ENCODE results near the gene AAK1. TPM values are rescaled to one million over a fixed set of nuclear protein-coding genes. Genes with fewer than 3 reads are reported as not detected.

AAK1 gene
- polyA plus RNA-seq: 26.7 and 26.8 TPM in 2 replicates
- 60.4 and 84.6 TPM in 2 replicates for polyA minus RNA-seq

GRCh38 chr2:69643602-69644505 is at the start of gene AAK1:
AAK1 (minus strand) TSS chr2:69643739; CDS start chr2:69643040, 699 bp downstream.
- peak within 1 kb of the TSS; percentile 95 for H3K9ac ChIP-seq (ENCODE audit: low read length)
- H3F3A ChIP-seq (ENCODE audit: insufficient read depth, low read length, poor library complexity, severe bottlenecking): no peaks in the 10 kb centered on the region
- no peaks in the 10 kb centered on the region for H3K27me3 ChIP-seq (ENCODE audit: insufficient read depth, low read depth, low read length)
- peak within 1 kb of the TSS; percentile 88 for H3K4me3 ChIP-seq (ENCODE audit: low read length)
- H3K27ac ChIP-seq (ENCODE audit: low read length): peak within 1 kb of the TSS; percentile 98
- peaks cover 6% of the 10 kb centered on the region for H4K20me1 ChIP-seq (ENCODE audit: insufficient read depth)
- H3K9me2 ChIP-seq (ENCODE audit: insufficient read depth, low read length): no peaks in the 10 kb centered on the region
- TF ChIP-seq REST (IDR thresholded peaks at IDR 0.05; ENCODE audit: borderline replicate concordance): peak; percentile 63
- TF ChIP-seq POLR2AphosphoS5 (IDR thresholded peaks at IDR 0.05): peak; percentile 80
- TF ChIP-seq RAD21 (conservative IDR thresholded peaks at IDR 0.05): no peak
- TF ChIP-seq TAF1 (IDR thresholded peaks at IDR 0.05; ENCODE audit: low read depth): peak; percentile 66
- TF ChIP-seq MXI1 (conservative IDR thresholded peaks at IDR 0.05; ENCODE audit: poor library complexity, severe bottlenecking): peak; percentile 50
- TF ChIP-seq EZH2 (IDR thresholded peaks at IDR 0.05; ENCODE audit: borderline replicate concordance, insufficient read depth, low read length, poor library complexity, severe bottlenecking): no peak
- TF ChIP-seq EP300 (conservative IDR thresholded peaks at IDR 0.05; ENCODE audit: poor library complexity, severe bottlenecking): peak; percentile 64
- peak within 1 kb of the TSS; percentile 91 for H2AFZ ChIP-seq (ENCODE audit: low read depth, low read length)
- H3K9me3 ChIP-seq (ENCODE audit: low read length): no peaks in the 10 kb centered on the region
- H3K4me2 ChIP-seq (ENCODE audit: low read length): peak within 1 kb of the TSS; percentile 93
- H3K79me2 ChIP-seq (replicated peaks; ENCODE audit: insufficient read depth, low read length): peaks cover 40% of the 10 kb centered on the region
- no peaks in the 10 kb centered on the region for H3K36me3 ChIP-seq (ENCODE audit: insufficient read depth, low read length)

- Histone ChIP-seq H3K9ac (ENCODE audit: low read length) (no peak overlapping the region), H3K27ac (ENCODE audit: low read length) (no peak overlapping the region), H3K9me2 (ENCODE audit: insufficient read depth, low read length) (no peaks in the 10 kb centered on the region), H3K9me3 (ENCODE audit: low read length) (no peaks in the 10 kb centered on the region), H4K20me1 (ENCODE audit: insufficient read depth) (no peaks in the 10 kb centered on the region), H3F3A (ENCODE audit: insufficient read depth, low read length, poor library complexity, severe bottlenecking) (no peaks in the 10 kb centered on the region), H3K27me3 (ENCODE audit: insufficient read depth, low read depth, low read length) (no peaks in the 10 kb centered on the region), H3K4me2 (ENCODE audit: low read length) (no peak overlapping the region), H2AFZ (ENCODE audit: low read depth, low read length) (no peak overlapping the region), H3K36me3 (ENCODE audit: insufficient read depth, low read length) (no peaks in the 10 kb centered on the region), H3K79me2 (replicated peaks; ENCODE audit: insufficient read depth, low read length) (no peaks in the 10 kb centered on the region), H3K4me3 (ENCODE audit: low read length) (no peak overlapping the region)
- no peak for TF ChIP-seq SMC3 (conservative IDR thresholded peaks at IDR 0.05; ENCODE audit: poor library complexity)
- no peak for TF ChIP-seq TAF1 (IDR thresholded peaks at IDR 0.05; ENCODE audit: low read depth)
- no peak for TF ChIP-seq EZH2 (IDR thresholded peaks at IDR 0.05; ENCODE audit: borderline replicate concordance, insufficient read depth, low read length, poor library complexity, severe bottlenecking)
- TF ChIP-seq RAD21 (conservative IDR thresholded peaks at IDR 0.05): no peak
- TF ChIP-seq CTCF (IDR thresholded peaks at IDR 0.05; ENCODE audit: poor library complexity, severe bottlenecking): no peak
- no peak for TF ChIP-seq REST (IDR thresholded peaks at IDR 0.05; ENCODE audit: borderline replicate concordance)
- TF ChIP-seq MXI1 (conservative IDR thresholded peaks at IDR 0.05; ENCODE audit: poor library complexity, severe bottlenecking): no peak
- TF ChIP-seq EP300 (conservative IDR thresholded peaks at IDR 0.05; ENCODE audit: poor library complexity, severe bottlenecking): no peak
- no peak for TF ChIP-seq POLR2AphosphoS5 (IDR thresholded peaks at IDR 0.05)
These were observed 48.9 kb upstream of the AAK1 start for GRCh38 chr2:69692424-69692823.

All from neural cell (in vitro differentiated cells).